Esophagus squamous epithelium (tissue), 5 donors: ENCODE results near the gene ANKRD23. TPM values are rescaled to one million over a fixed set of nuclear protein-coding genes. Genes with fewer than 3 reads are reported as not detected.

Experiments
- DNase-seq: peaks from one replicate; lab custom pipeline; 2025; lab: John Stamatoyannopoulos, UW
- H3K27ac ChIP-seq, 4 donors: fragments of 200-600 bp; sonication (generic); one replicate each; pipeline ENCODE4 v1.5.1; 2016 to 2019; ENCODE audit warnings: mild to moderate bottlenecking in 1 of 4
- H3K27me3 ChIP-seq, 4 donors: fragments of 200-600 bp; sonication (generic); 1 replicate in 3 of 4; 2 replicates in 1 of 4; pipeline versions ENCODE4 v1.5.1 to v1.6.0; 2017 to 2021; ENCODE audit warnings: antibody characterized with exemption in 1 of 4
- H3K36me3 ChIP-seq, 3 donors: fragments of 200-600 bp; sonication (generic); one replicate each; pipeline ENCODE4 v1.5.1; 2016 to 2019
- H3K4me1 ChIP-seq, 3 donors: fragments of 200-600 bp; sonication (generic); one replicate each; pipeline ENCODE4 v1.5.1; 2017 to 2019
- H3K4me3 ChIP-seq, 4 donors: fragments of 200-600 bp; sonication (generic); 1 replicate in 3 of 4; 2 replicates in 1 of 4; pipeline ENCODE4 v1.5.1; 2016 to 2019; ENCODE audit warnings: mild to moderate bottlenecking in 2 of 4, moderate library complexity in 1 of 4
- H3K9me3 ChIP-seq, 3 donors: fragments of 200-600 bp; sonication (generic); one replicate each; pipeline ENCODE4 v1.5.1; 2016 to 2019
- POLR2A ChIP-seq, 4 donors: fragments of 450-650 bp; IDR thresholded peaks; one replicate each; pipeline ENCODE4 v1.6.1; 2017; ENCODE audit warnings: antibody characterized with exemption in 4 of 4, mild to moderate bottlenecking in 4 of 4, moderate library complexity in 3 of 4
- WGBS, 2 donors: methylation state at CpG; one replicate each; pipeline ENCODE4 v1.1.5; 2018; 5-methylcytosine and 5-hydroxymethylcytosine counted together
- intact Hi-C: fragments of 100-400 bp; cut with DNase I; formaldehyde crosslinking; loops from one replicate; pipeline ENCODE4 v1.15.0; 2022
- total RNA-seq, 4 donors: library from RNA; depleted of rRNA; stranded (reverse); fragments of >200 nt; gene quantifications; one replicate each; pipeline ENCODE4 v1.1.0, GENCODE V29; 2016
- TF ChIP-seq, protein P1 (sequence below), 6 experiments: fragments of 450-650 bp in 4 of 6; fragments of 200-600 bp in 2 of 6; sonication (generic) in 2 of 6; IDR thresholded peaks; one replicate each; pipeline ENCODE4 v1.5.1; 2016 to 2019; ENCODE audit warnings: antibody characterized with exemption in 6 of 6, mild to moderate bottlenecking in 4 of 6, moderate library complexity in 4 of 6
- donor health status: DM: yes; HTN: yes; CAD: no.

The ANKRD23 gene
- total RNA-seq, 4 donors from 2014 or later, result 1.00 to 3.4 (median 2.1) TPM

DNA sequence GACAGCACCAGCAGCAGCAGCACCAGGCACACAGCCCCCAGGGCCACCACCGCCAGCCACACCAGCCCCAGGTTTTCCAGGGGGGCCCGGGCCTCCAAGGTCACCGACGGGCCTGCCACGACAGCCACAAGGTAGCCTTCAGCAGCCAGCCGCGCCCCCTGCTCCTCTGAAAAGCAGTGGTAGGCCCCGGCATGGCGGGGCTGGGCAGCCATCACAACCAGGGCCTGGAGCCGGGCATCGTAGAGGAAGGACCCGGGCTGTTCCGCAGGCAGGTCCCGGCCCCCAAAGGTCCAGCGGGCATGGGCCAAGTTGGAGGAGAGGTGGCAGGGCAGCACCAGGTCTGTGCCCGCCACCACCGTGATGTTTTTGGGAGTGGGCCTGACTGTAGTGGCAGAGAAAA, 17.3 kb upstream of the ANKRD23 start:
- no peaks in the 10 kb centered on the region for H3K9me3 ChIP-seq
- WGBS, 2 donors, result 88% methylated on average over 2 of the region's 17 CpGs; no CpG with 5 or more reads in 1 of the 2 donors
- peaks cover 45 to 62% (median 53%) of the 10 kb centered on the region in 3 donors for H3K36me3 ChIP-seq
- peak overlapping the region in 3 of 4 donors; percentile 85 to 90 (median 85) for H3K27ac ChIP-seq
- TF ChIP-seq, protein P1, sequence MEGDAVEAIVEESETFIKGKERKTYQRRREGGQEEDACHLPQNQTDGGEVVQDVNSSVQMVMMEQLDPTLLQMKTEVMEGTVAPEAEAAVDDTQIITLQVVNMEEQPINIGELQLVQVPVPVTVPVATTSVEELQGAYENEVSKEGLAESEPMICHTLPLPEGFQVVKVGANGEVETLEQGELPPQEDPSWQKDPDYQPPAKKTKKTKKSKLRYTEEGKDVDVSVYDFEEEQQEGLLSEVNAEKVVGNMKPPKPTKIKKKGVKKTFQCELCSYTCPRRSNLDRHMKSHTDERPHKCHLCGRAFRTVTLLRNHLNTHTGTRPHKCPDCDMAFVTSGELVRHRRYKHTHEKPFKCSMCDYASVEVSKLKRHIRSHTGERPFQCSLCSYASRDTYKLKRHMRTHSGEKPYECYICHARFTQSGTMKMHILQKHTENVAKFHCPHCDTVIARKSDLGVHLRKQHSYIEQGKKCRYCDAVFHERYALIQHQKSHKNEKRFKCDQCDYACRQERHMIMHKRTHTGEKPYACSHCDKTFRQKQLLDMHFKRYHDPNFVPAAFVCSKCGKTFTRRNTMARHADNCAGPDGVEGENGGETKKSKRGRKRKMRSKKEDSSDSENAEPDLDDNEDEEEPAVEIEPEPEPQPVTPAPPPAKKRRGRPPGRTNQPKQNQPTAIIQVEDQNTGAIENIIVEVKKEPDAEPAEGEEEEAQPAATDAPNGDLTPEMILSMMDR (IDR thresholded peaks at IDR 0.05), result no peak
- no peak for TF ChIP-seq POLR2A (IDR thresholded peaks at IDR 0.05)
- intact Hi-C loops, result no loop called here
- peaks cover 22 to 91% (median 43%) of the 10 kb centered on the region in 3 donors for H3K4me1 ChIP-seq
- no peak overlapping the region for H3K4me3 ChIP-seq
- H3K27me3 ChIP-seq, result no peaks in the 10 kb centered on the region
- no peak for DNase-seq

DNA sequence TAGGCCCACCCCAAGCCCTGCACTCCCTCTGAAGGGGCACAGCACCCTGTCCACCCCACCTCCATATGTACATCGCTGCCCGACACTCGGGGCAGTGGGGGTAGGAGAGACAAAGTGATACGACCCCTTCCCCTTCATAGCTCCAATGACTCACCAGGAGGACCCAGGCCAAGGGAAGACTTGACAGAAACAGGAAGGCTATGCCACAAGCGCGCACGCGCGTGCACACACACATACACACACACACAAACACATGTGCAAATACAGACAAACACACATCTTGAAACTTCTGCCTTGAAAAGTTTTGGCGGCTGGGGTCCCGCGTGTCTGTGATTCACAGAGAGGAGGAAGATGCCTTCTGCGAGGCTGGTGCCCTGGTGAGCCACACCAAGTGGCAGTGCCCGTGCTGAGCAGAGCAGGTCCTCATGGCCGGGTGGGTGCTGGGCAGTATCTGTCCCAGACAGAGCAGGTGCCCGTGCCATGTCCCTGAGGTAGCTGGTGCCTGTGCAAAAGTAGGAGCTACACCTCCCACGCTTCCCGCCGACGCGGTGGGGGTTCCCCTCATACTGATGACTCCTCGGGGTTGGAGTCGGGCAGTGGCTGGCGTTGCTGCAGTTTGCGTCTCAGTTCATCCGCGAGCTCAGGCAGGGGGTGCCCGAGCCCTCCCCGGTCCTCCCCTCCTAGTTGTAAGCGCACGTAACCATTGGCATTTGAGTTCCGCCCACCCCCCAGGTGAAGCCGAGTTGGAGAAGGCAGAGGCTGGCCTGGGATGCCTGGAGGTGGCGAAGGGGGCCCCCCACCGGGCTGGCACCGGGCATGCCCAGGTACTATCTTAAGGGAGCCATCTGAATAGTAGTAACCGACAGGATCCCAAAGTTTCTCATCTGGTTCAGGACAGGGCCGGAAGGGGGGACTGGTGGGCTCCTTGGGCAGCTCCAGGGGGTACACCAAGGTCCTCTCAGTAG, 16.5 kb upstream of the ANKRD23 start:
- no peak overlapping the region for H3K4me3 ChIP-seq
- intact Hi-C loops, result no loop called here
- H3K27ac ChIP-seq, result peak overlapping the region; percentile 85 to 90 (median 86)
- no peak for DNase-seq
- 10 to 64% methylated on average over 2 to 5 of the region's 38 CpGs for WGBS, 2 donors
- no peaks in the 10 kb centered on the region for H3K9me3 ChIP-seq
- H3K27me3 ChIP-seq, result no peaks in the 10 kb centered on the region
- no peak for TF ChIP-seq POLR2A (IDR thresholded peaks at IDR 0.05)
- TF ChIP-seq, protein P1 (IDR thresholded peaks at IDR 0.05), result no peak
- peaks cover 41 to 54% (median 46%) of the 10 kb centered on the region in 3 donors for H3K36me3 ChIP-seq
- peaks cover 16 to 91% (median 42%) of the 10 kb centered on the region in 3 donors for H3K4me1 ChIP-seq

DNA sequence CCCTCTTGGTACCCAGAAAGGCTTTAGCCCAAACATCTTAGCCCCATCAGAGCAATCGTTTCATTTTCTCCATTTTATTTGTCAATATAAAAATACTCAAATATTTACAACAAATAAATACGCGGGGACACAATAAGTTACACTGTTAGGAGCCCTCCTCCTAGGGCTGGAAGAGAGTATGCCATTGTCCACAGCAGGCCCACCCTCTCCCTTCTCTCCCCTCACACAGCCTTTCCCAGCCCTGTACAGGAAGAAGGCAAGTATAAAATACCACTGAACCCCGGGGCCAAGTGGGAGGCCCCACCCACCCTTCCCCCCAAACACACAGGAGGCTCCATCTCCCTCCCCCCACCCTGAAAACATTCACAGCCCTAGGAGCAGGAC, 15.9 kb upstream of the ANKRD23 start:
- Histone ChIP-seq H3K27ac (peak overlapping the region; percentile 85 to 90 (median 86)), H3K4me3 (no peak overlapping the region), H3K4me1 (peaks cover 16 to 91% (median 48%) of the 10 kb centered on the region in 3 donors), H3K36me3 (peaks cover 37 to 48% (median 39%) of the 10 kb centered on the region in 3 donors), H3K9me3 (no peaks in the 10 kb centered on the region), H3K27me3 (no peaks in the 10 kb centered on the region)
- intact Hi-C loops, result loop anchor here (5.0 kb wide), 1 partner anchor 93 kb away; no protein-coding TSS in a partner anchor
- TF ChIP-seq, protein P1 (IDR thresholded peaks at IDR 0.05), result no peak
- TF ChIP-seq POLR2A (IDR thresholded peaks at IDR 0.05), result no peak
- DNase-seq, result no peak
- 33 to 38% methylated on average over 4 of the region's 4 CpGs for WGBS, 2 donors

DNA sequence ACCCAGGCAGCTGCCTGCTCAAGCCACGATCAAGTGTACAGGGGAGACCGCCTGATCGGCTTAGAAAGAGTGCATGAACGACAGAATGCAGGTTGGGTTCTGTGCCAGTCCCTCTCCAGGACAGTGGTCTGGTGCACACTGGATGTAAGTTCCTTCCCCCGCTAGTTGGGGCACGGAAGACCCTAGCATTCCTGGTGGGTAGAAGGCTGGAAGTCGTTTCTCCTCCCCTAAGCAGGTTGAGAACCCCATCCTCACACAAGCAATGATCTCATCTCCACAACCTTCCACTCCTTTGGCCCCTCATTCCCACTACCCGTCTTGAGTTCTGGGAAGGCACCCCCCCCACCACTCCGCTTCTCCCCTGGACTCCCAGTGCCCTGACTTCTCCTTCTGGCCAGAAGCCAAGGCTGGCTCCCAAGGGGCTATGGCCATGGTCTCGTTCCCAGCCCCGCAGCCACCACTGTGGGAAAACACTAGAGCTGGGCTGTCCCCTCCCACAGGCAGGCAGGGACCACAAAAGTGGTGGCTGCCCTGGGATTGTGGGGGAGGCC, 15.4 kb upstream of the ANKRD23 start:
- intact Hi-C loops, result loop anchor here (5.0 kb wide), 1 partner anchor 93 kb away; no protein-coding TSS in a partner anchor
- H3K4me1 ChIP-seq, result peaks cover 16 to 88% (median 49%) of the 10 kb centered on the region in 3 donors
- WGBS, 2 donors, result 48 to 52% methylated on average over 3 to 5 of the region's 11 CpGs
- peak overlapping the region in 1 of 4 donors; percentile 76 for H3K4me3 ChIP-seq
- peak overlapping the region; percentile 85 to 90 (median 86) for H3K27ac ChIP-seq
- H3K36me3 ChIP-seq, result peaks cover 32 to 44% (median 34%) of the 10 kb centered on the region in 3 donors
- H3K9me3 ChIP-seq, result no peaks in the 10 kb centered on the region
- DNase-seq, result no peak
- H3K27me3 ChIP-seq, result no peaks in the 10 kb centered on the region
- no peak for TF ChIP-seq POLR2A (IDR thresholded peaks at IDR 0.05)
- TF ChIP-seq, protein P1 (IDR thresholded peaks at IDR 0.05), result no peak
